Left ventricle myocardium inferior (tissue), 1 donor: ENCODE measurements around the gene FRMD4A. TPM values are rescaled to one million over a fixed set of nuclear protein-coding genes. Genes with fewer than 3 reads are reported as not detected.

Experiments
- DNase-seq: peaks from one replicate; pipeline ENCODE4 v3.0.0-alpha.2; 2020
- H3K27ac ChIP-seq: fragments of 200-600 bp; replicated peaks from 2 replicates; pipeline ENCODE4 v1.8.0; 2021
- H3K27me3 ChIP-seq: fragments of 200-600 bp; 2 replicates; pipeline ENCODE4 v1.8.0; 2021; ENCODE audit warnings: low read depth
- H3K36me3 ChIP-seq: fragments of 200-600 bp; 2 replicates; pipeline ENCODE4 v1.8.0; 2021
- H3K4me1 ChIP-seq: fragments of 200-600 bp; 2 replicates; pipeline ENCODE4 v1.8.0; 2021
- H3K4me3 ChIP-seq: fragments of 200-600 bp; 2 replicates; pipeline ENCODE4 v1.8.0; 2021; ENCODE audit warnings: mild to moderate bottlenecking, moderate library complexity
- H3K9me3 ChIP-seq: fragments of 200-600 bp; replicated peaks from 2 replicates; pipeline ENCODE4 v1.8.0; 2021
- intact Hi-C: fragments of 100-400 bp; cut with micrococcal nuclease; formaldehyde crosslinking; loops from one replicate; pipeline ENCODE4 v1.11.0; 2022
- long read RNA-seq: library from polyadenylated mRNA; unstranded; transcript quantifications from one replicate; pipeline ENCODE4 v2.0.0, GENCODE V29; 2021
- total RNA-seq: library from RNA; stranded (reverse); fragmentation: NEBNext Ultra II Directional; extraction: Animal tissue kit (Norgen Biotek cat#: 25700); gene quantifications from one replicate; pipeline ENCODE4 v1.2.1, GENCODE V29; 2021
- TF ChIP-seq, protein P1 (sequence below): fragments of 200-600 bp; IDR thresholded peaks from 2 replicates; pipeline ENCODE4 v1.8.0; 2021; ENCODE audit warnings: antibody characterized with exemption, mild to moderate bottlenecking, borderline replicate concordance
- donor health status: DM: no; HTN: yes; CAD: no; lungs with severe emphysema.

The FRMD4A gene
- 26.1 TPM for total RNA-seq
- long read RNA-seq, partial matches to known transcripts: 4 of 15 reads
- long read RNA-seq, other reads (novel, unspliced or antisense): 8 of 15 reads

DNA sequence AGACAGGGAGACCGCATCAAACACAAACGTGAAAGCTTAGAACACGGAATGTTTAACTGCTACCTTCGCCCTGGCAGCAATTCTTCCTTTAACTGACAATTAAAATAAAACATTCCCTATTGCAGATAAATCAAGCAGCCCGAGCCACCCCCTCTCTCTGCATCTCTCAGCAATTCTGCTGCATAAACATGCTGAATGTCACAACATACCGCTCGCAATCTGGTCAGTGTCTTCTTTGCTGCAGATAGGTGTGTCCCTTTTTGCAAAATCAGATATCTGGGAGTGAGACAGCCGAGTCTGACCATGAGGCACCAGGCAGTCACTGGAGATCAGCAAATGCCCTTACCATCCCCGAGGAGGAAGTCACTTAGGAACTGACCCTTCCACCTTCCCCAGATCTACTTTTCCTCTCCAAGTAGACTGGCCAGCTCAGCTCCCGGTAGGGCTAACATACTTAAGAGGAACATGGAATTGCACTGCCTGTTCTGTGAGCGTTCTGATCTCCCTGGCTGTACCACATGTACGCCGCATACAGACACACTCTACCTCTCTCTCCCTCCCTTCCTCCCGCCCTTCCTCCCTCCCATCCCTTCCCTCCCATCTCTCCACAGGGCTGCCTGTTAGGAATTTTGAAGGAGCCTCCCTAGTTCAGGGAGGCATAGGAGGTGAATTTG is at the start of gene FRMD4A:
FRMD4A (minus strand) TSS at position 537 of the 674 bp plus-strand sequence.
- TF ChIP-seq, protein P1, sequence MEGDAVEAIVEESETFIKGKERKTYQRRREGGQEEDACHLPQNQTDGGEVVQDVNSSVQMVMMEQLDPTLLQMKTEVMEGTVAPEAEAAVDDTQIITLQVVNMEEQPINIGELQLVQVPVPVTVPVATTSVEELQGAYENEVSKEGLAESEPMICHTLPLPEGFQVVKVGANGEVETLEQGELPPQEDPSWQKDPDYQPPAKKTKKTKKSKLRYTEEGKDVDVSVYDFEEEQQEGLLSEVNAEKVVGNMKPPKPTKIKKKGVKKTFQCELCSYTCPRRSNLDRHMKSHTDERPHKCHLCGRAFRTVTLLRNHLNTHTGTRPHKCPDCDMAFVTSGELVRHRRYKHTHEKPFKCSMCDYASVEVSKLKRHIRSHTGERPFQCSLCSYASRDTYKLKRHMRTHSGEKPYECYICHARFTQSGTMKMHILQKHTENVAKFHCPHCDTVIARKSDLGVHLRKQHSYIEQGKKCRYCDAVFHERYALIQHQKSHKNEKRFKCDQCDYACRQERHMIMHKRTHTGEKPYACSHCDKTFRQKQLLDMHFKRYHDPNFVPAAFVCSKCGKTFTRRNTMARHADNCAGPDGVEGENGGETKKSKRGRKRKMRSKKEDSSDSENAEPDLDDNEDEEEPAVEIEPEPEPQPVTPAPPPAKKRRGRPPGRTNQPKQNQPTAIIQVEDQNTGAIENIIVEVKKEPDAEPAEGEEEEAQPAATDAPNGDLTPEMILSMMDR: no peak
- intact Hi-C loops: no loop called here
- H3K27ac ChIP-seq: no peak within 1 kb of the TSS
- no peaks in the 10 kb centered on the region for H3K9me3 ChIP-seq
- H3K27me3 ChIP-seq: peaks cover 88% of the 10 kb centered on the region
- H3K4me1 ChIP-seq: no peaks in the 10 kb centered on the region
- no peak for DNase-seq
- H3K4me3 ChIP-seq: no peak within 1 kb of the TSS
- H3K36me3 ChIP-seq: no peaks in the 10 kb centered on the region

DNA sequence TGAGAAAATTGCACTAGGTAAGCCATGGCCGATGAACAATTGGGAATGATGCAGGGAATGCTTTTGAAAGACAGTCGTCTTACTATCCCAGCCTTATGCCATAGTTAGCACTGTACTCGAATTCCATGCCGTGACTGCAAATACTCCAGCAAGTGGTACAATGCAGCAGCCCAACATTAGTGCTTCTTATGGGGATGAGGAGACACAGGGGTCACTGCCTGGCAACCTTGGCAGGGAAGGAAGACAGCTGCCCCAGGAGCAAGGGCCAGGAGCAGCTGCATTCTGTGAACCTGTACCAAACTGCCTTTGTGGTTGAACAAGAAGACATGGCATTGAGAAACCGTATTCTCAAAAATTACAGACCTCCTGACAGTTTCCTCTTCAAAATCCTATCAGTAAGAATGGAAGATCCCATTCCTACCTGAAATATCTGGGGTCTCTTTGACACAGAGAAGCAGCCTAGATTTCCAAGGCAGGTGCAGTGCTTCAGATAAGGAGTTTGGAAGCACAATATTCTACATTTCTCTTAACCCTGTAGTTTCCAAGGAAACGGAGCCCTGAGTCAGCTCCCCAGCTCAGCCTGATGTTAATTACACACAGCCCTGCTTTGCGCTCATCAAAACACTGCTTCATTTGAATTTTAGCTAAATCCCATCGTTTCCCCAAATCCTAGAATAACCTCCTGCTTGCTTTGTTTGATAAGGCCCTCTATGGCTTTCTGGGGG is 49.0 kb upstream of the FRMD4A start:
- intact Hi-C loops: no loop called here
- Histone ChIP-seq H3K27ac (no peak overlapping the region), H3K4me3 (no peak overlapping the region), H3K4me1 (no peaks in the 10 kb centered on the region), H3K36me3 (no peaks in the 10 kb centered on the region), H3K9me3 (no peaks in the 10 kb centered on the region), H3K27me3 (peaks cover 30% of the 10 kb centered on the region)
- no peak for DNase-seq
- TF ChIP-seq, protein P1: no peak

DNA sequence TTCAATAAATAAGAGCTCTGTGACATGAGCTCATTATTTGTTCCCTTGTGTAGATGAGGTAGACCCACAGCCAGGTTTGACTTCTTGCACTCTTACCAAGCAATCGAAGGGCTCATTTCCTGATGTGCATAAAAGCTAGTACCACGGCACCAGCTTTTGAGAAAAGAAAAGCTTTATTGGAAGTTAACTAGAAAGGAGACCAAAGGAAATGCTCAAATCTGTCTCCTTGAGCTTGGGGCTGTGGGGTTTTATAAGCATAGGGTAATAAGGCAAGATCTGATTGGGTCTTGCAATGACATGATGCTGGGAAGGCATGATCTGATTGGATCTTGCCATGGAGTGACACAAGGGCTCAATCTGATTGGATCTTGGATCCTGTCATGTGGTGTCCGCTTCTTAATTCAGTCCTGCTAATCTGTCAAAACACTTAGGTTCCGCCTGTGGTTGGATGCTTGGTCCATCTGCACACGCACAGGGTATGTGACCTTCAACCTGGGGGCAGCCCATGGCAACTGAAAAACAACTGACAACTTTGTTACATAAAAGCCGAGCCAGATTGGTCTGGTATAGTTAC is 47.8 kb upstream of the FRMD4A start:
- Histone ChIP-seq H3K4me1 (no peaks in the 10 kb centered on the region), H3K27me3 (peaks cover 32% of the 10 kb centered on the region), H3K27ac (no peak overlapping the region), H3K4me3 (no peak overlapping the region), H3K9me3 (no peaks in the 10 kb centered on the region), H3K36me3 (no peaks in the 10 kb centered on the region)
- no peak for DNase-seq
- intact Hi-C loops: no loop called here
- TF ChIP-seq, protein P1: no peak

DNA sequence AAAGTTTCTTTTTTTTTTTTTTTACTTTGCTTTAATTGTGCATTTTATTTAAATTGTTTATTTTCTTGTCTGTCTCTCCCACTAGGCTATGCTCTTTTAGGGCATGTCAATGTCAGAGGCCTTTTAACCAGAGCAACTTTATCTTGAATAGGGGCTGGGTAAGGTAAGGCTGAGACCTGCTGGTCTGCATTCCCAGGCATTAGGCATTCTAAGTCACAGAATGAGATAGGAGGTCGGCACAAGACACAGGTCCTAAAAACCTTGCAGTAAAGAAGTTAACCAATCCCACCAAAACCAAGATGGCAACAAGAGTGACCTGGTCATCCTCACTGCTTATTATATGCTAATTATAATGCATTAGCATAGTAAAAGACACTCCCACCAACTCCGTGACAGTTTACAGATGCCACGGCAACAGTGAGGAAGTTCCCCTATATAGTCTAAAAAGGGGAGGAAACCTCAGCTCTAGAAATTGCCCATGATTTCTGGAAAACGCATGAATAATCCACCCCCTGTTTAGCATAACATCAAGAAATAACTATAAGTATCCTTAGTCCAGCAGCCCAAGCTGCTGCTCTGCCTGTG is 47.0 kb upstream of the FRMD4A start:
- intact Hi-C loops: no loop called here
- no peak overlapping the region for H3K27ac ChIP-seq
- no peaks in the 10 kb centered on the region for H3K36me3 ChIP-seq
- TF ChIP-seq, protein P1: no peak
- DNase-seq: no peak
- no peak overlapping the region for H3K4me3 ChIP-seq
- H3K27me3 ChIP-seq: peaks cover 27% of the 10 kb centered on the region
- H3K9me3 ChIP-seq: no peaks in the 10 kb centered on the region
- no peaks in the 10 kb centered on the region for H3K4me1 ChIP-seq

DNA sequence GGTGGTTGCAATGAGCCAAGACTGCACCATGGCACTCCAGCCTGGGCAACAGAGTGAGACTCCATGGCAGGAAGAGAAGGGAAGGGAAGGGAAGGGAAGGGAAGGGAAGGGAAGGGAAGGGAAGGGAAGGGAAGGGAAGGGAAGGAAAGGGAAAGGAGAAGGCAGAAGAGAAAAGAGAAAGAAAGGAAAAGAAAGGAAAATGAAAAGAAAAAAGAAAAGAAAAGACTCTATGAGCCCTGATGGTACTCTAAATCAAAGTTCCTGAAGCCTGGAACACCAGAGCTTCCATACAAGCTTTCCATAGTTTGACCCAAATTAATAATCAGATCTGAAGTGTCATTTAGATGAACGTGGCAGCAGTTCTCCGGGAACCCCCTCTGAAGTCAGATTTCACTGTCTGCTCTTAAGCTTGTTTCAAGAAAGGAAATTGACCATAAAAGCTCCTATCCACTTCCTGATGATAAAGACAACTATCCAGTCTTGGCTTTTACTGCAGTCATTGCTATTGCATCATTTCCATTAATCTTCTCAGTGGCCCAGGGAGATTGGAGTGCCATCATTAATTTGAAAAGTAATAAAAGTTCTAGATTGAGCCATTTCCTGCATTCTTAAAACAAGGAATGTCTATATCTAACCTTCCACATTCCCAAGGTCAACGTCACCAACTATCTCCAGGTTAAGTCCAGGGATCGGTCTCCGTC is 44.2 kb upstream of the FRMD4A start:
- H3K27me3 ChIP-seq: peaks cover 37% of the 10 kb centered on the region
- intact Hi-C loops: no loop called here
- TF ChIP-seq, protein P1: no peak
- no peak overlapping the region for H3K4me3 ChIP-seq
- H3K9me3 ChIP-seq: no peaks in the 10 kb centered on the region
- no peaks in the 10 kb centered on the region for H3K36me3 ChIP-seq
- H3K27ac ChIP-seq: no peak overlapping the region
- no peaks in the 10 kb centered on the region for H3K4me1 ChIP-seq
- no peak for DNase-seq
